GM13977 (cell line): ENCODE results near the gene TMEM174.

Experiments
- DNase-seq: peaks from one replicate; pipeline ENCODE4 v3.0.0; 2012; ENCODE audit warnings: low spot score
- CTCF ChIP-seq: IDR thresholded peaks from 2 replicates; pipeline ENCODE4 v1.5.1; 2012; ENCODE audit warnings: mild to moderate bottlenecking, control low read depth; ENCODE audit not compliant: insufficient read depth; ENCODE audit errors: extremely low read depth, missing control alignments
- in situ Hi-C: fragments of 300-500 bp; cut with MboI; formaldehyde crosslinking; loops from one replicate; pipeline ENCODE4 v1.12.0; 2022; ENCODE audit warnings: low sequenced_read_pairs, low pct_unique_long_range_greater_than_20kb, mixed read lengths, inconsistent platforms; ENCODE audit not compliant: unreplicated experiment

TMEM174 gene

GRCh38 chr5:73151766-73152410 is 21.1 kb upstream of the TMEM174 start:
- TF ChIP-seq CTCF, result no peak
- no peak for DNase-seq
- in situ Hi-C loops, result no loop called here

GRCh38 chr5:73152411-73153388 is 20.3 kb upstream of the TMEM174 start:
- in situ Hi-C loops, result no loop called here
- no peak for TF ChIP-seq CTCF
- DNase-seq, result no peak

- no peak for TF ChIP-seq CTCF
- DNase-seq, result no peak
- in situ Hi-C loops, result no loop called here
Measured at GRCh38 chr5:73153513-73153912, 19.5 kb upstream of the TMEM174 start.

- in situ Hi-C loops, result no loop called here
- no peak for DNase-seq
- TF ChIP-seq CTCF, result no peak
Measured at GRCh38 chr5:73154208-73155006, 18.6 kb upstream of the TMEM174 start.

- no peak for TF ChIP-seq CTCF
- in situ Hi-C loops, result no loop called here
- no peak for DNase-seq
Measured at GRCh38 chr5:73155271-73156222, 17.4 kb upstream of the TMEM174 start.
